Spleen (tissue), 11 donors: ENCODE results near the gene DBH. TPM values are rescaled to one million over a fixed set of nuclear protein-coding genes. Genes with fewer than 3 reads are reported as not detected.
A peak's percentile ranks its signal among the peaks of the same experiment; 100 is the strongest.

Experiments used
- DNase-seq: peaks from one replicate; pipeline ENCODE4 v3.0.0-alpha.2; 2020
- H3K27ac ChIP-seq, 8 donors: fragments of 200-600 bp; sonication (generic) in 7 of 8; 1 replicate in 4 of 8; 2 replicates in 4 of 8; pipeline versions ENCODE4 v1.5.0 to v1.8.0; 2016 to 2021; ENCODE audit warnings: inconsistent platforms in 4 of 8, mild to moderate bottlenecking in 4 of 8, moderate library complexity in 1 of 8
- H3K27me3 ChIP-seq, 7 donors: fragments of 200-600 bp; sonication (generic) in 6 of 7; replicated peaks in 1 of 7; 1 replicate in 4 of 7; 2 replicates in 3 of 7; pipeline versions ENCODE4 v1.5.0 to v1.8.0; 2016 to 2021; ENCODE audit warnings: inconsistent platforms in 3 of 7, mild to moderate bottlenecking in 1 of 7
- H3K36me3 ChIP-seq, 6 donors: fragments of 200-600 bp; sonication (generic) in 5 of 6; 1 replicate in 4 of 6; 2 replicates in 2 of 6; pipeline versions ENCODE4 v1.5.0 to v1.8.0; 2016 to 2021; ENCODE audit warnings: inconsistent platforms in 2 of 6
- H3K4me1 ChIP-seq, 6 donors: fragments of 200-600 bp; sonication (generic) in 5 of 6; 1 replicate in 3 of 6; 2 replicates in 3 of 6; pipeline versions ENCODE4 v1.5.0 to v1.8.0; 2016 to 2021; ENCODE audit warnings: inconsistent platforms in 3 of 6
- H3K4me3 ChIP-seq, 8 donors: fragments of 200-600 bp; sonication (generic) in 7 of 8; 1 replicate in 4 of 8; 2 replicates in 4 of 8; pipeline versions ENCODE4 v1.5.0 to v1.8.0; 2016 to 2021; ENCODE audit warnings: inconsistent platforms in 4 of 8, mild to moderate bottlenecking in 4 of 8, moderate library complexity in 2 of 8
- H3K9me3 ChIP-seq, 8 donors: fragments of 200-600 bp; sonication (generic) in 7 of 8; 1 replicate in 4 of 8; 2 replicates in 4 of 8; pipeline versions ENCODE4 v1.5.0 to v1.8.0; 2016 to 2021; ENCODE audit warnings: inconsistent platforms in 4 of 8
- POLR2A ChIP-seq, 3 donors: fragments of 450-650 bp; IDR thresholded peaks; one replicate each; pipeline ENCODE4 v1.5.1; 2017; ENCODE audit warnings: antibody characterized with exemption in 3 of 3, mild to moderate bottlenecking in 1 of 3
- POLR2AphosphoS5 ChIP-seq, 3 donors: sonication (generic); formaldehyde crosslinking; IDR thresholded peaks; one replicate each; pipeline ENCODE4 v1.5.1; 2017; ENCODE audit warnings: antibody characterized with exemption in 3 of 3
- WGBS, 5 donors: extraction: QIAGEN DNeasy Blood & Tissue Kit in 3 of 5; methylation state at CpG; one replicate each; pipeline versions ENCODE4 v1.1.5 to v1.1.7; 2013 to 2018; 5-methylcytosine and 5-hydroxymethylcytosine counted together
- intact Hi-C: fragments of 100-400 bp; cut with DNase I; formaldehyde crosslinking; loops from one replicate; pipeline ENCODE4 v1.15.0; 2023; ENCODE audit warnings: low total_unique reads
- polyA plus RNA-seq, 3 donors: library from polyadenylated mRNA; stranded (reverse); fragments of 200-250 nt; gene quantifications; one replicate each; pipeline ENCODE4 v1.2.1, GENCODE V29; 2013
- total RNA-seq, 7 donors: library from RNA; depleted of rRNA in 3 of 7; stranded (reverse); fragments of >200 nt in 3 of 7; fragmentation: NEBNext Ultra II Directional in 4 of 7; extraction: Animal tissue kit (Norgen Biotek cat#: 25700) in 4 of 7; gene quantifications; one replicate each; pipeline versions ENCODE4 v1.1.0 to v1.2.1, GENCODE V29; 2016 to 2021
- TF ChIP-seq, protein P1 (sequence below), 11 experiments: fragments of 200-600 bp in 7 of 11; fragments of 450-650 bp in 4 of 11; sonication (generic) in 4 of 11; IDR thresholded peaks in 8 of 11; conservative IDR thresholded peaks in 3 of 11; 1 replicate in 7 of 11; 2 replicates in 4 of 11; pipeline versions ENCODE4 v1.4.0 to v1.8.0; 2016 to 2021; ENCODE audit warnings: antibody characterized with exemption in 11 of 11, inconsistent platforms in 4 of 11, mild to moderate bottlenecking in 1 of 11
- donor health status: healthy with polysubstance abuse.
- donor health status: DM: no; HTN: no; CAD: no; lungs with moderate emphysema.
- donor health status: DM: no; HTN: no; CAD: no.
- donor health status: Bipolar disorder and iron deficiency.
- donor health status: healthy.
- donor health status: DM: no; HTN: no; CAD: no.
- donor health status: DM: yes; HTN: yes; CAD: no.

DBH gene
- total and polyA plus RNA-seq, 10 donors: 0.03 to 1.2 (median 0.32) TPM; not detected in 2

DNA sequence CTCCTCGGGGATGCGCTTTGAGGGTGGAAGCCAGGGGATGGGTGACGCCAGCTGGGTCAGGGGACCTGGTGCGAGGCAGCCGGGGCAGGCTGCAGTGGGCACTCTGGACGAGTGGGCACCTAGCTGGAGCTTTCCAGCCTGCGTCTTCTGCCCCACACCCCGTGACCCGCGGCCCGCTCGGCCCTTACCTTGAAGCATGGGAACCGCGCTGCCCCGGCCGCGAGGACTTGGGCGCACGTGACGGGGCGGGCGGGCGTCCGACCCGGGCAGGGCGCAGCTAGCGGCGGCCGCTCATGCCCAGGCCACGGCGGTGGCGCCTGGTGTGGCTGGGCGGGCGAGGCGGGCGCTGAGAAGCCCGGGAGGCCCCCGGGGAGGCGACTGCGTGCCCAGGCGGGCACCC, 27.3 kb upstream of the DBH start:
- TF ChIP-seq POLR2A (IDR thresholded peaks at IDR 0.05) (no peak), POLR2AphosphoS5 (IDR thresholded peaks at IDR 0.05) (no peak)
- TF ChIP-seq, protein P1, sequence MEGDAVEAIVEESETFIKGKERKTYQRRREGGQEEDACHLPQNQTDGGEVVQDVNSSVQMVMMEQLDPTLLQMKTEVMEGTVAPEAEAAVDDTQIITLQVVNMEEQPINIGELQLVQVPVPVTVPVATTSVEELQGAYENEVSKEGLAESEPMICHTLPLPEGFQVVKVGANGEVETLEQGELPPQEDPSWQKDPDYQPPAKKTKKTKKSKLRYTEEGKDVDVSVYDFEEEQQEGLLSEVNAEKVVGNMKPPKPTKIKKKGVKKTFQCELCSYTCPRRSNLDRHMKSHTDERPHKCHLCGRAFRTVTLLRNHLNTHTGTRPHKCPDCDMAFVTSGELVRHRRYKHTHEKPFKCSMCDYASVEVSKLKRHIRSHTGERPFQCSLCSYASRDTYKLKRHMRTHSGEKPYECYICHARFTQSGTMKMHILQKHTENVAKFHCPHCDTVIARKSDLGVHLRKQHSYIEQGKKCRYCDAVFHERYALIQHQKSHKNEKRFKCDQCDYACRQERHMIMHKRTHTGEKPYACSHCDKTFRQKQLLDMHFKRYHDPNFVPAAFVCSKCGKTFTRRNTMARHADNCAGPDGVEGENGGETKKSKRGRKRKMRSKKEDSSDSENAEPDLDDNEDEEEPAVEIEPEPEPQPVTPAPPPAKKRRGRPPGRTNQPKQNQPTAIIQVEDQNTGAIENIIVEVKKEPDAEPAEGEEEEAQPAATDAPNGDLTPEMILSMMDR (IDR thresholded peaks at IDR 0.05 in 8 of 11, conservative IDR thresholded peaks at IDR 0.05 in 3 of 11): no peak
- intact Hi-C loops: no loop called here
- peaks cover 0 to 6% (median 0%) of the 10 kb centered on the region in 6 donors for H3K4me1 ChIP-seq
- H3K9me3 ChIP-seq: no peaks in the 10 kb centered on the region
- no peak overlapping the region for H3K27ac ChIP-seq
- DNase-seq: no peak
- peaks cover 0 to 99% (median 45%) of the 10 kb centered on the region in 7 donors for H3K27me3 ChIP-seq
- H3K4me3 ChIP-seq: peak overlapping the region in 1 of 8 donors; percentile 24
- H3K36me3 ChIP-seq: no peaks in the 10 kb centered on the region
- WGBS, 5 donors: 15 to 40% (median 18%) methylated on average over 4 to 41 of the region's 41 CpGs

GRCh38 chr9:133609311-133610098, 26.7 kb upstream of the DBH start, which contains the start of gene FAM163B:
FAM163B (minus strand) TSS chr9:133609389; CDS start chr9:133580223, 29,166 bp downstream.
- Histone ChIP-seq H3K4me3 (peak within 1 kb of the TSS in 1 of 8 donors; percentile 24), H3K27me3 (peaks cover 0 to 99% (median 46%) of the 10 kb centered on the region in 7 donors), H3K9me3 (no peaks in the 10 kb centered on the region), H3K4me1 (peaks cover 0 to 1% (median 0%) of the 10 kb centered on the region in 6 donors), H3K27ac (no peak within 1 kb of the TSS), H3K36me3 (no peaks in the 10 kb centered on the region)
- peak; percentile 71 for DNase-seq
- intact Hi-C loops: no loop called here
- TF ChIP-seq, protein P1 (IDR thresholded peaks at IDR 0.05 in 8 of 11, conservative IDR thresholded peaks at IDR 0.05 in 3 of 11): no peak
- TF ChIP-seq POLR2A (IDR thresholded peaks at IDR 0.05) (no peak), POLR2AphosphoS5 (IDR thresholded peaks at IDR 0.05) (no peak)
- 13 to 43% (median 18%) methylated on average over 13 to 61 of the region's 61 CpGs for WGBS, 5 donors

DNA sequence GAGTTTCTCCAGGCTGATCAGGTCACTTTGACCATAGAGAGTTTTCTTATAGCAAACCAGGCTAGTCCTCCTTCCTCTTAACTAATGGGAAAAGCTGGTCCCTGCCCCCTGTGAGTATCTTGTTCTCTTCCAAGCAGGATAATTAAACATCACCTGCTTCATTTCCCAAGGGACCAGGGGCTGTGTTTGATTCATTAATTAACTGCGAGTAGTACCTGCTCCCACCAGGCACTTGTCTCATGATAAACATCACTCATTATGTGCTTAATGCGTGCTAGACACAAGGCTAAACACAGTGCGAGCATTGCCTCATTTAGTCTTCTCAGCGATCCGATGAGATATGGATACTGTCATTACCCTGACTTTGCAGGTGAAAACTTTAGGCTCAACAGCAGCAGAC, 25.3 kb upstream of the DBH start:
- 81 to 90% (median 89%) methylated on average over 5 of the region's 5 CpGs for WGBS, 5 donors
- intact Hi-C loops: no loop called here

DNA sequence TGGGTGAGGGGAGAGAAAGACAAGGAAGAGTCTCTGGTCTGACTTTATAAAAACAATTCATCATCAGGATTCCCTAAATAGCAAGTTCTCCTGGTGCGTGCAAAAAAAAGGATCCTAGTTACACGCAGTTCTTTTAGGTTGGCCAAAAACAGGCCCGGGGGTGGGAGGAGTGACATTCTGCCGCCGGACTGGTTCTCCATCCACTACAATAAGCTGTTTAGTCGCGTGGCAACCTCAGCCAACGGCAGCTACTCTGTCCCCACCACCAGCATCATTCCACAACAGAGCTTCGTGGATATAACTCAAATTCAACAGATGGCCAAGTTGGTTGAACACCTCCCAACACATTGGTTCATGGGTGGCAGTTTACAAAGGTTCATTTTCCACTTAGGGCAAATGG, 24.1 kb upstream of the DBH start:
- Histone ChIP-seq H3K27ac (no peak overlapping the region), H3K27me3 (peaks cover 0 to 99% (median 44%) of the 10 kb centered on the region in 7 donors), H3K4me1 (no peaks in the 10 kb centered on the region), H3K36me3 (no peaks in the 10 kb centered on the region), H3K4me3 (no peak overlapping the region), H3K9me3 (no peaks in the 10 kb centered on the region)
- no peak for DNase-seq
- intact Hi-C loops: no loop called here
- TF ChIP-seq POLR2AphosphoS5 (IDR thresholded peaks at IDR 0.05): no peak
- no peak for TF ChIP-seq POLR2A (IDR thresholded peaks at IDR 0.05)
- TF ChIP-seq, protein P1 (IDR thresholded peaks at IDR 0.05 in 8 of 11, conservative IDR thresholded peaks at IDR 0.05 in 3 of 11): no peak
- WGBS, 5 donors: 81 to 85% (median 82%) methylated on average over 9 of the region's 9 CpGs

More for the DNA sequence above, 25.3 kb upstream of the DBH start:
- TF ChIP-seq POLR2A (IDR thresholded peaks at IDR 0.05) (no peak), POLR2AphosphoS5 (IDR thresholded peaks at IDR 0.05) (no peak)
- TF ChIP-seq, protein P1 (IDR thresholded peaks at IDR 0.05 in 8 of 11, conservative IDR thresholded peaks at IDR 0.05 in 3 of 11): no peak
- DNase-seq: no peak
- Histone ChIP-seq H3K27me3 (peaks cover 0 to 99% (median 50%) of the 10 kb centered on the region in 7 donors), H3K36me3 (no peaks in the 10 kb centered on the region), H3K27ac (no peak overlapping the region), H3K4me3 (no peak overlapping the region), H3K4me1 (no peaks in the 10 kb centered on the region), H3K9me3 (no peaks in the 10 kb centered on the region)
